H9 (cell line): ENCODE data around the gene ARHGAP30. TPM values are rescaled to one million over a fixed set of nuclear protein-coding genes. Genes with fewer than 3 reads are reported as not detected.
A peak's percentile ranks its signal among the peaks of the same experiment; 100 is the strongest.

Experiments
- DNase-seq: peaks from one replicate; pipeline ENCODE4 v3.0.0-alpha.2; 2017
- H2AFZ ChIP-seq: one replicate; pipeline ENCODE4 v1.6.1; 2013; ENCODE audit warnings: mild to moderate bottlenecking, low read length, control low read depth, moderate library complexity
- H2AK5ac ChIP-seq: 2 replicates; pipeline ENCODE4 v1.6.1; 2013; ENCODE audit warnings: low read length, control low read depth, mixed read lengths; ENCODE audit not compliant: insufficient read length
- H2BK120ac ChIP-seq: one replicate; pipeline ENCODE4 v1.6.1; 2013; ENCODE audit warnings: low read depth, mild to moderate bottlenecking, low read length, control low read depth, inconsistent platforms; ENCODE audit not compliant: poor library complexity, severe bottlenecking
- H2BK12ac ChIP-seq: 2 replicates; pipeline ENCODE4 v1.6.1; 2013; ENCODE audit warnings: low read length, control low read depth, mixed read lengths, low read depth; ENCODE audit not compliant: insufficient read length
- H2BK15ac ChIP-seq: 2 replicates; pipeline ENCODE4 v1.6.1; 2013; ENCODE audit warnings: low read depth, low read length, control low read depth
- H2BK20ac ChIP-seq: one replicate; pipeline ENCODE4 v1.6.1; 2013; ENCODE audit warnings: low read depth, mild to moderate bottlenecking, low read length, control low read depth, inconsistent platforms; ENCODE audit not compliant: poor library complexity, severe bottlenecking
- H2BK5ac ChIP-seq: 2 replicates; pipeline ENCODE4 v1.6.1; 2013; ENCODE audit warnings: low read length, control low read depth, mixed read lengths; ENCODE audit not compliant: insufficient read length
- H3K14ac ChIP-seq: 2 replicates; pipeline ENCODE4 v1.6.1; 2013; ENCODE audit warnings: low read length, control low read depth; ENCODE audit not compliant: insufficient read depth
- H3K18ac ChIP-seq: 2 replicates; pipeline ENCODE4 v1.6.1; 2013; ENCODE audit warnings: low read depth, mild to moderate bottlenecking, mixed read lengths, low read length, control low read depth; ENCODE audit not compliant: insufficient read length
- H3K23ac ChIP-seq: 2 replicates; pipeline ENCODE4 v1.6.1; 2013; ENCODE audit warnings: low read length, control low read depth, mixed read lengths, low read depth; ENCODE audit not compliant: insufficient read length
- H3K23me2 ChIP-seq: 2 replicates; pipeline ENCODE4 v1.6.1; 2013; ENCODE audit warnings: low read depth, mild to moderate bottlenecking, mixed read lengths, low read length, control low read depth; ENCODE audit not compliant: insufficient read length, poor library complexity, severe bottlenecking
- H3K27ac ChIP-seq: 2 replicates; pipeline ENCODE4 v1.5.1; 2013; ENCODE audit warnings: low read length, control low read depth, mixed read lengths, low read depth; ENCODE audit not compliant: insufficient read length
- H3K27me3 ChIP-seq: 2 replicates; pipeline ENCODE4 v1.6.1; 2013; ENCODE audit warnings: low read length, control low read depth, inconsistent platforms; ENCODE audit not compliant: insufficient read depth
- H3K4ac ChIP-seq: 2 replicates; pipeline ENCODE4 v1.6.1; 2013; ENCODE audit warnings: low read depth, mild to moderate bottlenecking, control low read depth, inconsistent platforms, low read length, moderate library complexity
- H3K4me1 ChIP-seq: 2 replicates; pipeline ENCODE4 v1.6.1; 2013; ENCODE audit warnings: low read length, control low read depth, inconsistent platforms; ENCODE audit not compliant: insufficient read depth
- H3K4me2 ChIP-seq: 2 replicates; pipeline ENCODE4 v1.6.1; 2013; ENCODE audit warnings: low read length, control low read depth, mixed read lengths; ENCODE audit not compliant: insufficient read length, insufficient read depth
- H3K56ac ChIP-seq: 2 replicates; pipeline ENCODE4 v1.6.1; 2013; ENCODE audit warnings: low read depth, mild to moderate bottlenecking, mixed read lengths, low read length, control low read depth; ENCODE audit not compliant: insufficient read length
- H3K79me1 ChIP-seq: 2 replicates; pipeline ENCODE4 v1.6.1; 2013; ENCODE audit warnings: low read depth, mild to moderate bottlenecking, moderate library complexity, low read length, control low read depth, inconsistent platforms; ENCODE audit not compliant: insufficient read depth, poor library complexity, severe bottlenecking
- H3K79me2 ChIP-seq: 2 replicates; pipeline ENCODE4 v1.6.1; 2013; ENCODE audit warnings: low read length, control low read depth, inconsistent platforms; ENCODE audit not compliant: insufficient read depth
- H3K9ac ChIP-seq: 2 replicates; pipeline ENCODE4 v1.6.1; 2013; ENCODE audit warnings: low read length, control low read depth, mixed read lengths; ENCODE audit not compliant: insufficient read length; ENCODE audit errors: extremely low read depth
- H3K9me3 ChIP-seq: one replicate; pipeline ENCODE4 v1.6.1; 2013; ENCODE audit warnings: low read depth, low read length, inconsistent platforms; ENCODE audit not compliant: control insufficient read depth
- H3T11ph ChIP-seq: one replicate; pipeline ENCODE4 v1.6.1; 2013; ENCODE audit warnings: mild to moderate bottlenecking, low read length, control low read depth, inconsistent platforms
- H4K20me1 ChIP-seq: one replicate; pipeline ENCODE4 v1.6.1; 2013; ENCODE audit not compliant: control insufficient read depth, insufficient read length, insufficient read depth
- H4K5ac ChIP-seq: 2 replicates; pipeline ENCODE4 v1.6.1; 2013; ENCODE audit warnings: low read depth, mild to moderate bottlenecking, mixed read lengths, low read length, control low read depth; ENCODE audit not compliant: insufficient read length
- H4K8ac ChIP-seq: replicated peaks from 2 replicates; pipeline ENCODE4 v1.6.1; 2013; ENCODE audit warnings: low read length, control low read depth, mixed read lengths, low read depth; ENCODE audit not compliant: insufficient read length
- H4K91ac ChIP-seq: 2 replicates; pipeline ENCODE4 v1.6.1; 2013; ENCODE audit warnings: low read depth, mild to moderate bottlenecking, moderate library complexity, mixed read lengths, low read length, control low read depth; ENCODE audit not compliant: insufficient read length
- H3K27ac Mint-ChIP-seq, 3 experiments: 2 replicates in 2 of 3; 3 replicates in 1 of 3; pipeline ENCODE4 v1.8.0; 2020 to 2021; ENCODE audit warnings: mixed read lengths in 3 of 3, mild to moderate bottlenecking in 1 of 3, moderate library complexity in 1 of 3
- H3K27me3 Mint-ChIP-seq: 2 replicates; pipeline ENCODE4 v1.8.0; 2021; ENCODE audit warnings: low read depth, mild to moderate bottlenecking, moderate library complexity, mixed read lengths
- H3K36me3 Mint-ChIP-seq, 3 experiments: 2 replicates in 2 of 3; 3 replicates in 1 of 3; pipeline ENCODE4 v1.8.0; 2020 to 2021; ENCODE audit warnings: low read depth in 3 of 3, mixed read lengths in 3 of 3; ENCODE audit not compliant: insufficient read depth in 1 of 3
- H3K4me1 Mint-ChIP-seq, 2 experiments: 2 replicates each; pipeline ENCODE4 v1.8.0; 2020; ENCODE audit warnings: mixed read lengths in 2 of 2
- H3K4me3 Mint-ChIP-seq, 2 experiments: 2 replicates in 1 of 2; 3 replicates in 1 of 2; pipeline ENCODE4 v1.8.0; 2020 to 2021; ENCODE audit warnings: mild to moderate bottlenecking in 2 of 2, mixed read lengths in 2 of 2, moderate library complexity in 1 of 2
- H3K9me3 Mint-ChIP-seq, 2 experiments: 2 replicates in 1 of 2; 3 replicates in 1 of 2; pipeline ENCODE4 v1.8.0; 2020; ENCODE audit warnings: mild to moderate bottlenecking in 2 of 2, mixed read lengths in 2 of 2, moderate library complexity in 1 of 2
- CTCF ChIP-seq: fragments of 200-600 bp; sonication (generic); conservative IDR thresholded peaks from 3 replicates; pipeline ENCODE4 v1.8.0; 2021; ENCODE audit warnings: antibody characterized with exemption, mild to moderate bottlenecking
- WGBS: extraction: QIAGEN DNeasy Blood & Tissue Kit; methylation state at CpG from one replicate; pipeline ENCODE4 v1.1.7; 2013; ENCODE audit warnings: missing lambda C conversion rate, low lambda C conversion rate, mixed read lengths; ENCODE audit not compliant: insufficient read length; ENCODE audit errors: extremely low coverage; 5-methylcytosine and 5-hydroxymethylcytosine counted together
- total RNA-seq: library from RNA; stranded (reverse); gene quantifications from 2 replicates; pipeline ENCODE4 v1.2.1, GENCODE V29; 2021

The ARHGAP30 gene
- total RNA-seq, 1 experiment from 2014 or later, result 0.13 TPM

- Histone ChIP-seq H3K9ac (no peak overlapping the region), H2BK15ac (no peak overlapping the region), H2BK20ac (no peak overlapping the region), H4K8ac (no peak overlapping the region), H3K27ac (no peak overlapping the region), H3T11ph (no peak overlapping the region), H3K14ac (no peak overlapping the region), H3K23ac (no peak overlapping the region), H3K79me2 (no peaks in the 10 kb centered on the region), H3K23me2 (no peaks in the 10 kb centered on the region), H3K4me1 (no peaks in the 10 kb centered on the region), H3K4me2 (no peak overlapping the region), H3K9me3 (no peaks in the 10 kb centered on the region), H3K18ac (no peak overlapping the region), H3K56ac (no peak overlapping the region), H2AK5ac (no peak overlapping the region), H4K5ac (no peak overlapping the region), H2BK12ac (no peak overlapping the region), H3K27me3 (no peaks in the 10 kb centered on the region), H2AFZ (no peak overlapping the region), H3K4ac (no peak overlapping the region), H2BK120ac (no peak overlapping the region), H4K20me1 (no peaks in the 10 kb centered on the region), H2BK5ac (no peak overlapping the region), H3K79me1 (no peaks in the 10 kb centered on the region), H4K91ac (no peak overlapping the region)
- Mint-ChIP-seq H3K27ac (peak overlapping the region in 1 of 3 experiments; percentile 79; a peak in 2 of 7 replicates), H3K9me3 (no peaks in the 10 kb centered on the region), H3K4me3 (no peak overlapping the region), H3K27me3 (no peaks in the 10 kb centered on the region), H3K4me1 (peaks cover 58% of the 10 kb centered on the region in 2 experiments), H3K36me3 (no peaks in the 10 kb centered on the region)
- no peak for TF ChIP-seq CTCF
- WGBS, result no CpG with 5 or more reads among the region's 1 CpG
- no peak for DNase-seq
Observed at GRCh38 chr1:161084597-161084988, 14.9 kb upstream of the ARHGAP30 start.
